Natural killer cell (primary cell): ENCODE results near the gene TCIRG1. TPM values are rescaled to one million over a fixed set of nuclear protein-coding genes. Genes with fewer than 3 reads are reported as not detected.

Experiments used
- ATAC-seq, 3 donors: fragments of 150-1000 bp in 2 of 3; fragments of 200-7000 bp in 1 of 3; cut with Tn5 transposase; 1 replicate in 1 of 3; 2 replicates in 2 of 3; pipeline ENCODE4 v1.10.0; 2021; ENCODE audit warnings: mild to moderate bottlenecking in 2 of 3, moderate library complexity in 2 of 3
- DNase-seq, 2 donors: peaks; one replicate each; pipeline versions ENCODE4 v3.0.0 to v3.0.0-alpha.2; 2013 to 2021; ENCODE audit warnings: mixed read lengths in 1 of 2
- H3K27ac ChIP-seq: one replicate; pipeline ENCODE4 v1.5.1; 2013; ENCODE audit warnings: mild to moderate bottlenecking, low read length
- H3K27me3 ChIP-seq: one replicate; pipeline ENCODE4 v1.6.1; 2013; ENCODE audit warnings: low read length; ENCODE audit not compliant: control insufficient read depth, insufficient read depth
- H3K36me3 ChIP-seq: one replicate; pipeline ENCODE4 v1.6.1; 2013; ENCODE audit warnings: low read length; ENCODE audit not compliant: control insufficient read depth, insufficient read depth
- H3K4me1 ChIP-seq: one replicate; pipeline ENCODE4 v1.6.1; 2013; ENCODE audit warnings: low read length; ENCODE audit not compliant: control insufficient read depth, insufficient read depth
- H3K4me3 ChIP-seq: one replicate; pipeline ENCODE4 v1.5.1; 2013; ENCODE audit warnings: low read length
- H3K9me3 ChIP-seq: one replicate; pipeline ENCODE4 v1.6.1; 2013; ENCODE audit warnings: low read length; ENCODE audit not compliant: control insufficient read depth, insufficient read depth
- H3K27ac Mint-ChIP-seq, 2 donors: one replicate each; pipeline ENCODE4 v1.8.0; 2022; ENCODE audit warnings: mild to moderate bottlenecking in 2 of 2, mixed read lengths in 2 of 2, moderate library complexity in 1 of 2
- H3K27me3 Mint-ChIP-seq, 2 donors: one replicate each; pipeline ENCODE4 v1.8.0; 2022; ENCODE audit warnings: low read depth in 2 of 2, mixed read lengths in 2 of 2
- H3K36me3 Mint-ChIP-seq: one replicate; pipeline ENCODE4 v1.8.0; 2022; ENCODE audit warnings: mixed read lengths
- H3K4me1 Mint-ChIP-seq, 2 donors: one replicate each; pipeline ENCODE4 v1.8.0; 2022; ENCODE audit warnings: mixed read lengths in 2 of 2
- H3K4me3 Mint-ChIP-seq: one replicate; pipeline ENCODE4 v1.8.0; 2022; ENCODE audit warnings: mild to moderate bottlenecking, moderate library complexity, mixed read lengths
- H3K9me3 Mint-ChIP-seq, 2 donors: one replicate each; pipeline ENCODE4 v1.8.0; 2022; ENCODE audit warnings: mixed read lengths in 2 of 2
- CTCF ChIP-seq: fragments of 200-600 bp; IDR thresholded peaks from one replicate; pipeline ENCODE4 v1.8.0; 2022; ENCODE audit warnings: antibody characterized with exemption
- WGBS: methylation state at CpG from one replicate; pipeline ENCODE4 v1.1.7; 2013; ENCODE audit warnings: missing lambda C conversion rate; ENCODE audit not compliant: insufficient coverage; 5-methylcytosine and 5-hydroxymethylcytosine counted together
- intact Hi-C: fragments of 100-400 bp; cut with micrococcal nuclease; formaldehyde crosslinking; loops from one replicate; pipeline ENCODE4 v1.14.2; 2022
- total RNA-seq, 4 donors: library from RNA; stranded (reverse); fragments of 120-200 nt in 1 of 4; gene quantifications; one replicate each; pipeline versions ENCODE4 v1.2.3 to v1.2.4, GENCODE V29; 2013 to 2022

TCIRG1 gene
- total RNA-seq, 3 donors from 2014 or later (not counting 1 experiment from before 2014, with no cell fraction given), result 438 to 480 (median 465) TPM

GRCh38 chr11:68013611-68014156 lies 25.1 kb upstream of the TCIRG1 start:
- Mint-ChIP-seq H3K9me3 (no peaks in the 10 kb centered on the region), H3K27ac (no peak overlapping the region), H3K4me1 (peaks cover 21 to 30% of the 10 kb centered on the region in 2 donors), H3K4me3 (no peak overlapping the region), H3K36me3 (no peaks in the 10 kb centered on the region), H3K27me3 (no peaks in the 10 kb centered on the region)
- intact Hi-C loops, result no loop called here
- Histone ChIP-seq H3K4me1 (peaks cover 46% of the 10 kb centered on the region), H3K27ac (no peak overlapping the region), H3K27me3 (no peaks in the 10 kb centered on the region), H3K4me3 (no peak overlapping the region), H3K36me3 (no peaks in the 10 kb centered on the region), H3K9me3 (no peaks in the 10 kb centered on the region)
- whole genome bisulfite sequencing, result 93% methylated on average over 14 of the region's 14 CpGs
- no peak for ATAC-seq
- no peak for DNase-seq
- no peak for TF ChIP-seq CTCF

GRCh38 chr11:68014157-68014946 lies 24.5 kb upstream of the TCIRG1 start:
- Histone ChIP-seq H3K27me3 (no peaks in the 10 kb centered on the region), H3K4me3 (no peak overlapping the region), H3K4me1 (peaks cover 39% of the 10 kb centered on the region), H3K27ac (no peak overlapping the region), H3K36me3 (no peaks in the 10 kb centered on the region), H3K9me3 (no peaks in the 10 kb centered on the region)
- H3K9me3 Mint-ChIP-seq, result no peaks in the 10 kb centered on the region
- DNase-seq (no peak), ATAC-seq (no peak)
- intact Hi-C loops, result no loop called here
- H3K4me1 Mint-ChIP-seq, result peaks cover 16 to 24% of the 10 kb centered on the region in 2 donors
- WGBS, result 65% methylated on average over 16 of the region's 16 CpGs
- H3K4me3 Mint-ChIP-seq, result no peak overlapping the region
- no peak for TF ChIP-seq CTCF
- H3K36me3 Mint-ChIP-seq, result no peaks in the 10 kb centered on the region
- no peak overlapping the region for H3K27ac Mint-ChIP-seq
- no peaks in the 10 kb centered on the region for H3K27me3 Mint-ChIP-seq

- no peak overlapping the region for H3K4me3 Mint-ChIP-seq
- H3K27ac Mint-ChIP-seq, result no peak overlapping the region
- H3K27me3 Mint-ChIP-seq, result no peaks in the 10 kb centered on the region
- intact Hi-C loops, result no loop called here
- no peak overlapping the region for H3K4me3 ChIP-seq
- no peaks in the 10 kb centered on the region for H3K9me3 ChIP-seq
- TF ChIP-seq CTCF, result no peak
- no peaks in the 10 kb centered on the region for H3K36me3 Mint-ChIP-seq
- ATAC-seq (no peak), DNase-seq (no peak)
- no peak overlapping the region for H3K27ac ChIP-seq
- WGBS, result 86% methylated on average over 19 of the region's 19 CpGs
- peaks cover 9 to 18% of the 10 kb centered on the region in 2 donors for H3K4me1 Mint-ChIP-seq
- no peaks in the 10 kb centered on the region for H3K9me3 Mint-ChIP-seq
- peaks cover 33% of the 10 kb centered on the region for H3K4me1 ChIP-seq
- H3K27me3 ChIP-seq, result no peaks in the 10 kb centered on the region
- no peaks in the 10 kb centered on the region for H3K36me3 ChIP-seq
These were observed 23.8 kb upstream of the TCIRG1 start for GRCh38 chr11:68014947-68015447.
